DND-41 (cell line): ENCODE data around the gene SNX20.

Source experiments
- CTCF ChIP-seq: IDR thresholded peaks from 2 replicates; pipeline ENCODE4 v1.5.1; 2012; ENCODE audit warnings: borderline replicate concordance, low read length, moderate library complexity, mild to moderate bottlenecking; ENCODE audit not compliant: poor library complexity, severe bottlenecking; ENCODE audit errors: extremely low read depth
- EZH2 ChIP-seq: IDR thresholded peaks from 3 replicates; pipeline ENCODE4 v1.6.1; 2012; ENCODE audit warnings: borderline replicate concordance, low read depth, mild to moderate bottlenecking, moderate library complexity, low read length, inconsistent platforms; ENCODE audit not compliant: severe bottlenecking

- TF ChIP-seq CTCF (no peak), EZH2 (no peak)
Measured at GRCh38 chr16:50666658-50667496, 14.2 kb downstream of the SNX20 start.
